ENCODE data around the gene TRAPPC2L. TPM values are rescaled to one million over a fixed set of nuclear protein-coding genes. Genes with fewer than 3 reads are reported as not detected.

TRAPPC2L gene
- total RNA-seq, 3 donors from 2014 or later, result 30.6 to 57.9 (median 40.7) TPM

GRCh38 chr16:88867581-88868246 is 10.8 kb downstream of the TRAPPC2L start:
- Histone ChIP-seq H3K4me1 (ENCODE audit: low read depth) (no peaks in the 10 kb centered on the region), H3K36me3 (ENCODE audit: low read depth) (no peaks in the 10 kb centered on the region), H3K4me3 (no peak overlapping the region), H3K9me3 (no peaks in the 10 kb centered on the region)
- ATAC-seq, result no peak
- intact Hi-C loops (cut with DNase I, micrococcal nuclease), result no loop called here
- TF ChIP-seq CTCF (IDR thresholded peaks at IDR 0.05), result no peak
- no peak for DNase-seq

GRCh38 chr16:88868974-88869672 is 12.2 kb downstream of the TRAPPC2L start:
- Histone ChIP-seq H3K4me1 (ENCODE audit: low read depth) (no peaks in the 10 kb centered on the region), H3K9me3 (no peaks in the 10 kb centered on the region), H3K36me3 (ENCODE audit: low read depth) (no peaks in the 10 kb centered on the region), H3K4me3 (no peak overlapping the region)
- intact Hi-C loops (cut with DNase I, micrococcal nuclease), result no loop called here
- ATAC-seq (no peak), DNase-seq (no peak)
- TF ChIP-seq CTCF (IDR thresholded peaks at IDR 0.05), result no peak

- no peak for DNase-seq
- H3K36me3 ChIP-seq (ENCODE audit: low read depth), result no peaks in the 10 kb centered on the region
- H3K9me3 ChIP-seq, result no peaks in the 10 kb centered on the region
- no peaks in the 10 kb centered on the region for H3K4me1 ChIP-seq (ENCODE audit: low read depth)
- intact Hi-C loops (cut with DNase I, micrococcal nuclease), result no loop called here
- ATAC-seq, result no peak
- no peak overlapping the region for H3K4me3 ChIP-seq
- TF ChIP-seq CTCF (IDR thresholded peaks at IDR 0.05), result no peak
Observed at GRCh38 chr16:88869673-88869980, 12.7 kb downstream of the TRAPPC2L start.

- no peak for DNase-seq
- no peaks in the 10 kb centered on the region for H3K4me1 ChIP-seq (ENCODE audit: low read depth)
- H3K36me3 ChIP-seq (ENCODE audit: low read depth), result no peaks in the 10 kb centered on the region
- H3K4me3 ChIP-seq, result no peak overlapping the region
- no peaks in the 10 kb centered on the region for H3K9me3 ChIP-seq
- ATAC-seq, result peak; percentile 41
- intact Hi-C loops (cut with DNase I, micrococcal nuclease), result no loop called here
- TF ChIP-seq CTCF (IDR thresholded peaks at IDR 0.05), result no peak
Observed at GRCh38 chr16:88870608-88871348, 13.9 kb downstream of the TRAPPC2L start.

- Histone ChIP-seq H3K4me3 (no peak overlapping the region), H3K36me3 (ENCODE audit: low read depth) (no peaks in the 10 kb centered on the region), H3K9me3 (no peaks in the 10 kb centered on the region), H3K4me1 (ENCODE audit: low read depth) (no peaks in the 10 kb centered on the region)
- no peak for TF ChIP-seq CTCF (IDR thresholded peaks at IDR 0.05)
- DNase-seq, result no peak
- intact Hi-C loops (cut with DNase I, micrococcal nuclease), result no loop called here
- ATAC-seq, result peak; percentile 11
Observed at GRCh38 chr16:88871349-88871702, 14.4 kb downstream of the TRAPPC2L start.

Data from mucosa of descending colon (tissue), 3 donors.